ENCODE results near the gene CEPT1. TPM values are rescaled to one million over a fixed set of nuclear protein-coding genes. Genes with fewer than 3 reads are reported as not detected.

Gene CEPT1
- total and polyA plus RNA-seq, 9 of the 15 experiments (the other 6 are each of a cell fraction or from before 2014, with no cell fraction given), result 24.4 to 72.6 (median 42.4) TPM

GRCh38 chr1:111161843-111162487, 21.9 kb downstream of the CEPT1 start (continued):
- TF ChIP-seq ZNF318 (IDR thresholded peaks at IDR 0.05; ENCODE audit: borderline replicate concordance in 1 of 2, low read depth in 1 of 2) (peak; percentile 84 to 93; a peak in 3 of 4 replicates), NFE2L1 (tag; IDR thresholded peaks at IDR 0.05; ENCODE audit: borderline replicate concordance, low read depth) (no peak), HDAC8 (tag; IDR thresholded peaks at IDR 0.05) (no peak), CHCHD3 (CRISPR knock-in tag; IDR thresholded peaks at IDR 0.05) (no peak), SMARCA5 (IDR thresholded peaks at IDR 0.05) (no peak), PHF20 (IDR thresholded peaks at IDR 0.05; ENCODE audit: partially characterized antibody) (no peak), PHF21A (IDR thresholded peaks at IDR 0.05; ENCODE audit: borderline replicate concordance, low read depth) (no peak; the same call in 1 of the 2 replicates), RCOR1 (IDR thresholded peaks at IDR 0.05; ENCODE audit: borderline replicate concordance in 1 of 2, low read depth in 2 of 2, low read length in 2 of 2) (peak; percentile 99 to 100), CAMTA2 (CRISPR knock-in tag; conservative IDR thresholded peaks at IDR 0.05) (no peak), BCOR (IDR thresholded peaks at IDR 0.05) (peak; percentile 60; the same call in 1 of the 2 replicates), NRF1 (conservative IDR thresholded peaks at IDR 0.05 in 1 of 2, IDR thresholded peaks at IDR 0.05 in 1 of 2) (no peak), ZNF561 (CRISPR knock-in tag; conservative IDR thresholded peaks at IDR 0.05) (no peak), ZFPM2 (CRISPR knock-in tag; IDR thresholded peaks at IDR 0.05) (no peak), LCOR (CRISPR knock-in tag; IDR thresholded peaks at IDR 0.05) (no peak), HMG20B (CRISPR knock-in tag; IDR thresholded peaks at IDR 0.05) (no peak), CBX8 (IDR thresholded peaks at IDR 0.05; ENCODE audit: borderline replicate concordance, extremely low read depth, low read depth, low read length, poor library complexity, severe bottlenecking) (no peak), ARID1B (IDR thresholded peaks at IDR 0.05) (peak; percentile 99), TCF15 (CRISPR knock-in tag; IDR thresholded peaks at IDR 0.05) (no peak; the same call in 1 of the 2 replicates), ZNF445 (CRISPR knock-in tag; IDR thresholded peaks at IDR 0.05; ENCODE audit: low read depth) (no peak), POLR2H (tag; IDR thresholded peaks at IDR 0.05; ENCODE audit: low read depth) (no peak), FOXA1 (IDR thresholded peaks at IDR 0.05; ENCODE audit: borderline replicate concordance) (peak; percentile 56)

Data from K562 (cell line).